ENCODE data around the gene VTI1A.

The VTI1A gene

DNA sequence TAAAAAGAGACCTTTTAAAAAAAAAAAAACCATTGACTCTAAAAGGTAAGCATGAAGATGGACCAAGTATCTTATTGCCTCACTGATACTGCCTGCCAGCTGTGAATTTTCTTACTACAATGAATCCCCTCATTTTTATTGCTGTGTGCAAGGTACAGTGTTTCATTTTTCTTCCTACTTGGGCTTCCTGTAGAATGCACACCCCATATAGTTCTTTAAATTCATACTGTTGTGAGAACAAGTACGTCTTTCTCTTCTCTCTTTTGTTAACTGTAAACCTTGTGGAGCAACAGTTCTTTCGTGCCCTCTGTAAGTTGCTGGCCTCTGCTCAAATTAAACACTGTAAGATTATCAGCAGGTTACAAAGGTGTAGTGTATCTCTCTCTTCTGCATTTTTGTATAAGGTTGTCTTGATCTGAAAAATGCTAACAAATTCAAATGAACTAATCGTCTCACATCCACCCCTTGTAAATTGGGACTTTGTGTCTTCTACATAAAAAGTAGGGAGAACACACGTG is 105.6 kb downstream of the VTI1A start:
- H3K4me3 ChIP-seq (ENCODE audit: low read depth, low read length), result no peak overlapping the region
- no peak for TF ChIP-seq CTCF (IDR thresholded peaks at IDR 0.05; ENCODE audit: control insufficient read depth, extremely low read depth, insufficient read depth)
- no peak for DNase-seq (ENCODE audit: low read depth)

DNA sequence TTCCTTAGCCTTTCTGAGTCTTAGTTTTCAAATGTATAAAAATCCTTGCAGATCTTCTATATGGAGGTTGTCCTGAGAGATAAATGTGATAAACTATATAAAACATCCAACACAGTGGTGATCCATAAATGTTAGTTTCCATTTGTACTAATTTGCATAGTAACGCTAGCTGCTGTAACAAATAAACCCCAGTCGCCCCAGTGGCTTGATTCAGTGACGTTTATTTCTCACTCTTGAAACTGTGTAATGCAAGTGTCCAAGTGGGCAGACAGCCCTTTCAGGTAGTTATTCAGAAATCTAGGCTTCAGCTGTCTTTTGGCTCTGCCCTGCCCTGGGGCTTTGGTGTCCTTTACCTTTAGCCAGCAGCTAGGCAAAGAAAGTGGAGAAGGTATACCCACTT is 106.3 kb downstream of the VTI1A start:
- no peak for TF ChIP-seq CTCF (IDR thresholded peaks at IDR 0.05; ENCODE audit: control insufficient read depth, extremely low read depth, insufficient read depth)
- no peak for DNase-seq (ENCODE audit: low read depth)
- H3K4me3 ChIP-seq (ENCODE audit: low read depth, low read length), result no peak overlapping the region

DNA sequence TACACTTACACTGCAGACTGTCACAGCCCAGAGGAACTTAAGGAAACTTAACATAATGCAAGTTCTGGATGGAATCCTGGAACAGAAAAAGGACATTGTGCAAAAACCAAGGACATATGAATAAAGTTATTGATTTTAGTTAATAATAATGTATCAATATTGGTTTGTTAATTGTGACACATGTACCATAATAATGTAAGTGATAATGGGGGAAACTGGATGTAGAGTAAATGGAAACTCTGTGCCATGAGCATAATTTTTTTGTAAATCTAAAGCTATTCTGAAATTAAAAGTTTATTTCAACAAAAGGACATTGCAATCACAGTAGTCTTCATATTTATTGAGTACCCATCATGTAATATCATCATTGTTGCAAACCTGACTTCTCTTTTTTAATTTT is 107.2 kb downstream of the VTI1A start:
- TF ChIP-seq CTCF (IDR thresholded peaks at IDR 0.05; ENCODE audit: control insufficient read depth, extremely low read depth, insufficient read depth), result no peak
- DNase-seq (ENCODE audit: low read depth), result no peak
- H3K4me3 ChIP-seq (ENCODE audit: low read depth, low read length), result no peak overlapping the region

DNA sequence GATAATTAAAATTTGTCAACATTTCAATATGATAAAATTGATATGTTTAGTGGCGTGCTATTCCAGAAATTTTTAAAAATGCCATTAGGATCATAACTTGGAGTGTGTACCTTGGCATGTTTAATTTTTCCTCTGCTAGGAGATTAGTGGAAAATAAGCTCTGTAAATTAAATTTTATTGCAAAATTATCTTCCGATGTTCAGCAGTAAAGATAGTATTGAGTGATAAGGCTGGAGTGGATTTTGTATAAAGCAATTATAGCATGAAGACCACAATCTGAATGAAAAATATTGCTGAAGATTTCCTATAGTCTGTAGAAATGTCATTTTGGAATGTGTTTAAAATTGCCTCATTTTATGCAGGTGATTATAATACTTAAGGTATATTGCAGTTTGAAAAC is 110.2 kb downstream of the VTI1A start:
- H3K4me3 ChIP-seq (ENCODE audit: low read depth, low read length), result no peak overlapping the region
- DNase-seq (ENCODE audit: low read depth), result no peak
- TF ChIP-seq CTCF (IDR thresholded peaks at IDR 0.05; ENCODE audit: control insufficient read depth, extremely low read depth, insufficient read depth), result no peak

GRCh38 chr10:112558476-112559142 is 111.6 kb downstream of the VTI1A start:
- TF ChIP-seq CTCF (IDR thresholded peaks at IDR 0.05; ENCODE audit: control insufficient read depth, extremely low read depth, insufficient read depth), result no peak
- no peak for DNase-seq (ENCODE audit: low read depth)
- no peak overlapping the region for H3K4me3 ChIP-seq (ENCODE audit: low read depth, low read length)

GRCh38 chr10:112559349-112559748 is 112.3 kb downstream of the VTI1A start:
- DNase-seq (ENCODE audit: low read depth), result no peak
- no peak overlapping the region for H3K4me3 ChIP-seq (ENCODE audit: low read depth, low read length)
- no peak for TF ChIP-seq CTCF (IDR thresholded peaks at IDR 0.05; ENCODE audit: control insufficient read depth, extremely low read depth, insufficient read depth)

DNA sequence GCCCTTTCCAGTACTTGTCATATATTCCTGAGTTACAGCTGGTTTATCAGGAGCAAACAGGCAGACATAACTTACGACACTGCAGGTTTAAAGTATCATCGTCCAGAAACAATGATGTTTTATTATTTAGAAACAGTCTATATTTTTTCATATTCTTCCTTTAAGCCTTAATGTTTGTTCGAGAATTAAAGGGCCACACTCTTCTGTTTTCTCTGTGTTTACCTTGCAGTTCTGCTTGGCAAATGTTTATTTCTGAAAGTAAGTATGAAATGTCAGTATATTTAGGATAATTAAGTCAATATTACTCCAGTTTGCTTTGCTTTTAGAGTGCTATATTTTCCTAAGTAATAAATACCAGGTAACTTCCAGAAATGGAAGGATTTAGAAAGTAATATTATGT is 115.1 kb downstream of the VTI1A start:
- DNase-seq (ENCODE audit: low read depth), result no peak
- TF ChIP-seq CTCF (IDR thresholded peaks at IDR 0.05; ENCODE audit: control insufficient read depth, extremely low read depth, insufficient read depth), result no peak
- no peak overlapping the region for H3K4me3 ChIP-seq (ENCODE audit: low read depth, low read length)
